OCI-LY7 (cell line): ENCODE data around the gene CYP39A1. TPM values are rescaled to one million over a fixed set of nuclear protein-coding genes. Genes with fewer than 3 reads are reported as not detected.

Experiments used
- BruUV-seq: library from RNA; stranded (reverse); fragments of 400-500 nt; replicated peaks from 2 replicates; lab custom pipeline; 2021; lab: Mats Ljungman, UMichigan
- CTCF ChIA-PET: fragments of 300-600 bp; sonication (Branson Sonifier 250); formaldehyde crosslinking; loops from one replicate; lab custom pipeline; 2022; ENCODE audit warnings: antibody characterized with exemption; ENCODE audit not compliant: unreplicated experiment; lab: Charles Lee
- POLR2A ChIA-PET: fragments of 300-600 bp; sonication (Branson Sonifier 250); formaldehyde crosslinking; loops from one replicate; lab custom pipeline; 2022; ENCODE audit warnings: antibody characterized with exemption; lab: Charles Lee
- DNase-seq: peaks from one replicate; pipeline ENCODE4 v3.0.0-alpha.2; 2015; ENCODE audit warnings: low spot score
- H2AFZ ChIP-seq: fragments of 200-600 bp; sonication (generic), shearing (Covaris generic); 2 replicates; pipeline ENCODE4 v1.6.1; 2014; ENCODE audit warnings: mild to moderate bottlenecking, antibody characterized with exemption, low read length, moderate library complexity
- H3K27ac ChIP-seq: fragments of 200-600 bp; sonication (generic); 2 replicates; pipeline ENCODE4 v1.5.1; 2014; ENCODE audit warnings: mixed run types, low read depth, mild to moderate bottlenecking, moderate library complexity, low read length, inconsistent platforms; ENCODE audit not compliant: poor library complexity, severe bottlenecking
- H3K36me3 ChIP-seq: fragments of 200-600 bp; sonication (generic); 2 replicates; pipeline ENCODE4 v1.6.1; 2014; ENCODE audit warnings: mild to moderate bottlenecking, antibody characterized with exemption, low read length, moderate library complexity, mixed read lengths; ENCODE audit not compliant: insufficient read depth
- H3K4me1 ChIP-seq: fragments of 200-600 bp; sonication (generic); 2 replicates; pipeline ENCODE4 v1.5.1; 2014; ENCODE audit warnings: mild to moderate bottlenecking, low read length; ENCODE audit not compliant: insufficient read depth, poor library complexity, severe bottlenecking
- H3K4me2 ChIP-seq: fragments of 200-600 bp; sonication (generic); 2 replicates; pipeline ENCODE4 v1.6.1; 2014; ENCODE audit warnings: mild to moderate bottlenecking, low read length
- H3K4me3 ChIP-seq: fragments of 200-600 bp; sonication (generic); 2 replicates; pipeline ENCODE4 v1.5.1; 2014; ENCODE audit warnings: mild to moderate bottlenecking, low read depth, low read length; ENCODE audit not compliant: poor library complexity, severe bottlenecking
- H3K79me2 ChIP-seq: fragments of 200-600 bp; sonication (generic); 2 replicates; pipeline ENCODE4 v1.6.1; 2016; ENCODE audit warnings: low read depth, mild to moderate bottlenecking, low read length, moderate library complexity, mixed read lengths; ENCODE audit not compliant: insufficient read depth
- H3K9me2 ChIP-seq: fragments of 200-600 bp; sonication (generic); 2 replicates; pipeline ENCODE4 v1.6.1; 2016; ENCODE audit warnings: mild to moderate bottlenecking, low read length, mixed read lengths; ENCODE audit not compliant: insufficient read depth
- H3K9me3 ChIP-seq: fragments of 200-600 bp; sonication (generic); 2 replicates; pipeline ENCODE4 v1.6.1; 2014; ENCODE audit warnings: mild to moderate bottlenecking, mixed run types, low read length, mixed read lengths
- H4K20me1 ChIP-seq: fragments of 200-600 bp; sonication (generic); 2 replicates; pipeline ENCODE4 v1.6.1; 2014; ENCODE audit warnings: mild to moderate bottlenecking, antibody characterized with exemption, low read length, moderate library complexity, mixed read lengths; ENCODE audit not compliant: insufficient read depth
- CTCF ChIP-seq: fragments of 200-600 bp; sonication (generic); conservative IDR thresholded peaks from 2 replicates; pipeline ENCODE4 v1.5.1; 2014; ENCODE audit warnings: mild to moderate bottlenecking, antibody characterized with exemption, low read length, moderate library complexity, mixed read lengths
- EZH2phosphoT487 ChIP-seq: fragments of 200-600 bp; sonication (generic); IDR thresholded peaks from 2 replicates; pipeline ENCODE4 v1.6.1; 2018; ENCODE audit warnings: low read depth, borderline replicate concordance, mild to moderate bottlenecking, mixed run types, antibody characterized with exemption, low read length, moderate library complexity, mixed read lengths
- intact Hi-C: fragments of 100-400 bp; cut with micrococcal nuclease; formaldehyde crosslinking; loops from one replicate; pipeline ENCODE4 v1.10.0; 2022; ENCODE audit not compliant: unreplicated experiment
- total RNA-seq, 2 experiments: library from RNA; depleted of rRNA in 1 of 2; stranded (reverse); fragments of >200 nt in 1 of 2; shearing (Covaris generic) in 1 of 2; gene quantifications; 2 replicates each; pipeline ENCODE4 v1.2.3, GENCODE V29; 2014 to 2022

CYP39A1 gene
- total RNA-seq, 2 experiments from 2014 or later = 13.4 to 24.5 TPM

- CTCF ChIA-PET = no interaction called here
These were observed 38.4 kb upstream of the CYP39A1 start for GRCh38 chr6:46690911-46691451.

GRCh38 chr6:46690141-46690755 lies 37.6 kb upstream of the CYP39A1 start:
- Histone ChIP-seq H3K9me2 (no peaks in the 10 kb centered on the region), H2AFZ (no peak overlapping the region), H3K9me3 (no peaks in the 10 kb centered on the region), H3K27ac (no peak overlapping the region), H4K20me1 (no peaks in the 10 kb centered on the region), H3K4me2 (no peak overlapping the region), H3K79me2 (no peaks in the 10 kb centered on the region), H3K4me3 (no peak overlapping the region), H3K36me3 (no peaks in the 10 kb centered on the region), H3K4me1 (no peaks in the 10 kb centered on the region)
- intact Hi-C loops = no loop called here
- ChIA-PET POLR2A (interaction anchor here (0.6 to 1.2 kb wide), 6 partner anchors 10 to 876 kb away, joined by 3 to 4 read pairs (median 3); no protein-coding TSS in a partner anchor), CTCF (no interaction called here)
- no TSS peak for BruUV-seq
- DNase-seq = no peak
- TF ChIP-seq EZH2phosphoT487 (no peak), CTCF (no peak)

More at GRCh38 chr6:46690911-46691451, 38.4 kb upstream of the CYP39A1 start:
- H3K79me2 ChIP-seq = no peaks in the 10 kb centered on the region
- H3K4me1 ChIP-seq = no peaks in the 10 kb centered on the region
- H4K20me1 ChIP-seq = no peaks in the 10 kb centered on the region
- H3K27ac ChIP-seq = no peak overlapping the region
- no peaks in the 10 kb centered on the region for H3K36me3 ChIP-seq
- H3K4me3 ChIP-seq = no peak overlapping the region
- H3K4me2 ChIP-seq = no peak overlapping the region
- no peaks in the 10 kb centered on the region for H3K9me2 ChIP-seq
- no peak for DNase-seq
- intact Hi-C loops = no loop called here
- no TSS peak for BruUV-seq
- POLR2A ChIA-PET = interaction anchor here (0.8 to 1.2 kb wide), 3 partner anchors 9 to 79 kb away, joined by 3 read pairs; no protein-coding TSS in a partner anchor
- TF ChIP-seq EZH2phosphoT487 (no peak), CTCF (no peak)
- no peaks in the 10 kb centered on the region for H3K9me3 ChIP-seq
- no peak overlapping the region for H2AFZ ChIP-seq

GRCh38 chr6:46689657-46690056 lies 37.0 kb upstream of the CYP39A1 start:
- Histone ChIP-seq H2AFZ (no peak overlapping the region), H3K36me3 (no peaks in the 10 kb centered on the region), H3K79me2 (no peaks in the 10 kb centered on the region), H3K27ac (no peak overlapping the region), H3K4me1 (no peaks in the 10 kb centered on the region), H3K9me2 (no peaks in the 10 kb centered on the region), H4K20me1 (no peaks in the 10 kb centered on the region), H3K9me3 (no peaks in the 10 kb centered on the region), H3K4me3 (no peak overlapping the region), H3K4me2 (no peak overlapping the region)
- CTCF ChIA-PET = no interaction called here
- DNase-seq = no peak
- TF ChIP-seq EZH2phosphoT487 = no peak
- TF ChIP-seq CTCF = no peak
- intact Hi-C loops = no loop called here
- POLR2A ChIA-PET = interaction anchor here (0.6 to 1.0 kb wide), 3 partner anchors 14 to 875 kb away, joined by 3 to 4 read pairs (median 3); no protein-coding TSS in a partner anchor
- no TSS peak for BruUV-seq
